ENCODE measurements around the gene SPDYC. TPM values are rescaled to one million over a fixed set of nuclear protein-coding genes. Genes with fewer than 3 reads are reported as not detected.

SPDYC gene
- total and polyA plus RNA-seq, 7 donors = not detected

DNA sequence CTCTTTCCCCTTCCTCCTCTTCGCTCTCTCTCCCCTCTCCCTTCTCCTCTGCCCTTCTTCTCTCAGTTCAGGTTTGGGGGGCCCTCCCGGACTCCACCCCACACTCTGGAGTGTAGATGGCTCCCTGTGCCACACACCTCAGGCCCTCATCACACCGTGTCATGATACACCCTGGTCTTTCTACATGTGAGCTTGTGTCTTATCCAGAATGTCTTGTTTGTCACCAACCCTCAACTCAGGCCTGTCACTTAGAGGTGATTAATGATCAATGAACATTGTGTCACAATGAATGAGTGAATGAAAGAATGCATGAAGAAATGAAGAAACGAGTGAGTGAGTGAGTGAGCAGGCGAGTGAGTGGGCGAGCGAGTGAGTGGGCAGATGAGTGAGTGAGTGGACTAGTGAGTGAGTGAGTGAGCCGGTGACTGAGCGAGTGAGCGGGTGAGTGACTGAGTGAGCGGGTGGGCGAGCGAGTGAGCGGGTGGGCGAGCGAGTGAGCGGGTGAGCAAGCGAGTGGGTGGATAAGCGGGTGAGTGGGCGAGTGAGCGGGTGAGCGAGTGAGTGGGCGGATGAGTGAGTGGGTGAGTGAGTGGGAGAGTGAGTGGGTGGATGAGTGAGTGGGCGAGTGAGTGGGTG lies 45.5 kb downstream of the SPDYC start:
- Histone ChIP-seq H3K27me3 (no peaks in the 10 kb centered on the region), H3K27ac (no peak overlapping the region), H3K9me3 (no peaks in the 10 kb centered on the region), H3K4me1 (no peaks in the 10 kb centered on the region), H3K4me3 (no peak overlapping the region), H3K36me3 (peaks cover under 1 to 18% (median 11%) of the 10 kb centered on the region in 4 donors)
- 89 to 93% methylated on average over 24 of the region's 24 CpGs for WGBS, 2 donors
- DNase-seq = no peak
- no peak for TF ChIP-seq POLR2AphosphoS5 (IDR thresholded peaks at IDR 0.05)
- no peak for TF ChIP-seq POLR2A (IDR thresholded peaks at IDR 0.05)
- no peak for TF ChIP-seq CTCF (IDR thresholded peaks at IDR 0.05)
- TF ChIP-seq EP300 (IDR thresholded peaks at IDR 0.05) = no peak
- intact Hi-C loops (cut with DNase I) = no loop called here

DNA sequence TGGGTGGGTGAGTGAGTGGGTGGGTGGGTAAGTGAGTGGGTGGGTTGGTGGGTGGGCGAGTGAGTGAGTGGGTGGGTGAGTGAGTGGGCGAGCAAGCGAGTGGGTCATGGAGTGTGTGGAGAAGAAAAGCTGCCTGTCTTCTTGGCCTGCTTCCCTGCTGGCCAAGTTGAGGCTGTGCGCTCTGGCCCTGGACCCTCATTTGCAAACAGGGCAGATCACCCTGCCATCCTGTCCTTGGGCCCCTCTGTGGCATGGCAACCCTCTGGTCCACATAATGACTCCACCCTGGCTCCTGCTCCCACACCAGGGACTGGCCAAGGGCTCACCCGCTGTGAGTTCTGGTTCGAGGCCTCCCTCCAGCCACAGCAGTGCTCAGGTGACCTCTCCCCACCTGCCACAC lies 46.8 kb downstream of the SPDYC start:
- no peak for TF ChIP-seq CTCF (IDR thresholded peaks at IDR 0.05)
- TF ChIP-seq POLR2AphosphoS5 (IDR thresholded peaks at IDR 0.05) = no peak
- TF ChIP-seq EP300 (IDR thresholded peaks at IDR 0.05) = no peak
- intact Hi-C loops (cut with DNase I) = no loop called here
- Histone ChIP-seq H3K4me3 (no peak overlapping the region), H3K36me3 (peaks cover 0 to 5% (median 0%) of the 10 kb centered on the region in 4 donors), H3K27me3 (no peaks in the 10 kb centered on the region), H3K4me1 (no peaks in the 10 kb centered on the region), H3K27ac (no peak overlapping the region), H3K9me3 (no peaks in the 10 kb centered on the region)
- no peak for DNase-seq
- WGBS, 2 donors = 89 to 91% methylated on average over 6 of the region's 6 CpGs

DNA sequence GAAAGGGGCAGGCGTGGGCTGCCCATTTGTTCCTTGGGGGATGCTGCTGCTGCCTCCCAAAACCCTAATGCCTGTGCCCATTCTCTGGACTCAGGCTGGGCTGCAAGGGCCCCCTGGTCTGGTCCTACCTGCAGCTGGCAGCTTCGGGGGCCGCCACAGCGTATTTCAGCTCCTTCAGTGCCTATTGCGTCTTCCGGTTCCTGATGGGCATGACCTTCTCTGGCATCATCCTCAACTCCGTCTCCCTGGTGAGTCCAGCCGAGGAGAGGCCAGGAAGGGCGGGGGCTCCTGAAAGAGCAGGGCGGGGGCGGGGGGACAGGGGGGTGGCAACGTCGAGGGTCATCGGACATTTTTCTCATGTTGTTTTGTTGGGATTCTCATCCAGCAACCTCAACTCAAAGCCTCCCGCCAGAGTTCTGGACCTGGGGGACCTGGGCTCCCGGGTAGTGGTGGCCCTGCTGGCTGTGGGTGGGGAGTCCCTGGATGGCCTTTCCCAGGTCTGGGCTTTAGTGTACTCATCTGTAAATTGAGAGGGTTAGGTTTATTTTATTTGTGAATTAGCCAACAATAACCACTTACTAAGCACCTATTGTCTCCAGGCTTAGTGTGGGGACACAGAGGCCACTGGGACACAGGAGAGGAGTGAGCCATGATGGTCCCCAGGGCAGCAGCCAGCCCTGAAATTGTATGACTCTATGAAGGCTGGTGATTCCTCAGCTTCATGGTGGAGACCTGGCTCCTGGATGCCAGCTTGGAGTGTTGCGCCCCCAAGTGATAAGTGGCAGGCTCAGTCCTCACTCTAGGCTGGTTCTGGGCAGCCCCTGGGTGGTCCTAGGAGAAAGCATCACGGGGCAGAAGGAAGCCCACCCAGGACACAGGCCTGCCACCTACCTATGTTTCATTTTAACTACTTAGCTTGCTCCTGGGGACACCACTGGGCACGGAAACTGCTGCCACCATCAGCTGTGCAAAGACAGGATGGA lies 47.7 kb downstream of the SPDYC start:
- no peaks in the 10 kb centered on the region for H3K36me3 ChIP-seq
- no peaks in the 10 kb centered on the region for H3K4me1 ChIP-seq
- intact Hi-C loops (cut with DNase I) = no loop called here
- H3K4me3 ChIP-seq = no peak overlapping the region
- no peaks in the 10 kb centered on the region for H3K27me3 ChIP-seq
- no peaks in the 10 kb centered on the region for H3K9me3 ChIP-seq
- 91% methylated on average over 19 of the region's 19 CpGs for WGBS, 2 donors
- H3K27ac ChIP-seq = no peak overlapping the region
- TF ChIP-seq EP300 (IDR thresholded peaks at IDR 0.05) = no peak
- no peak for TF ChIP-seq POLR2AphosphoS5 (IDR thresholded peaks at IDR 0.05)
- TF ChIP-seq POLR2A (IDR thresholded peaks at IDR 0.05) = no peak
- TF ChIP-seq CTCF (IDR thresholded peaks at IDR 0.05) = no peak
- DNase-seq = peak; percentile 45

DNA sequence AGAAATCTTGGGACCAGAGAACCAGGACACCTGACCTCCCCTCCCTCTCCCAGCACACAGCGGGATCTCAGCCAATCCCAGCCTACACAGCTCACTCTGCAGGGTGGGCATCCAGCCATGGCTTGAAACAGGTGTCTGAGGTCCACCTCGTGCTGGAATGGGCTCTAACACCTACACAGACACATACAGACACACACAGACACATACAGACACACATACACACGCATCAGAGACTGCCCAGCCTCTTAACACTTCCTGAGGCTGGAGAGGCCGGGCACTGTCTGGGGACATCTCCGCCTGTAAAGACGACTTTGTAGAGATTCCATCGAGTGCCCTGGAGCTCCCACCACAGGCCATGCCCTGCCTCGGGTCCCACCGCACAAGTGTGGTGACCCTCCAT lies 48.4 kb downstream of the SPDYC start:
- intact Hi-C loops (cut with DNase I) = no loop called here
- Histone ChIP-seq H3K4me3 (no peak overlapping the region), H3K4me1 (no peaks in the 10 kb centered on the region), H3K36me3 (no peaks in the 10 kb centered on the region), H3K27ac (no peak overlapping the region), H3K9me3 (no peaks in the 10 kb centered on the region), H3K27me3 (no peaks in the 10 kb centered on the region)
- WGBS, 2 donors = 91 to 93% methylated on average over 9 of the region's 9 CpGs
- DNase-seq = peak; percentile 24
- no peak for TF ChIP-seq EP300 (IDR thresholded peaks at IDR 0.05)
- no peak for TF ChIP-seq POLR2A (IDR thresholded peaks at IDR 0.05)
- no peak for TF ChIP-seq POLR2AphosphoS5 (IDR thresholded peaks at IDR 0.05)
- no peak for TF ChIP-seq CTCF (IDR thresholded peaks at IDR 0.05)
